ENCODE data around the gene DLG2.
A peak's percentile ranks its signal among the peaks of the same experiment; 100 is the strongest.
"Not testable (repeated sequence)": the region's sequence is repeated elsewhere in the genome, so short reads cannot be mapped to it uniquely, and the experiment has no call there.

Gene DLG2

DNA sequence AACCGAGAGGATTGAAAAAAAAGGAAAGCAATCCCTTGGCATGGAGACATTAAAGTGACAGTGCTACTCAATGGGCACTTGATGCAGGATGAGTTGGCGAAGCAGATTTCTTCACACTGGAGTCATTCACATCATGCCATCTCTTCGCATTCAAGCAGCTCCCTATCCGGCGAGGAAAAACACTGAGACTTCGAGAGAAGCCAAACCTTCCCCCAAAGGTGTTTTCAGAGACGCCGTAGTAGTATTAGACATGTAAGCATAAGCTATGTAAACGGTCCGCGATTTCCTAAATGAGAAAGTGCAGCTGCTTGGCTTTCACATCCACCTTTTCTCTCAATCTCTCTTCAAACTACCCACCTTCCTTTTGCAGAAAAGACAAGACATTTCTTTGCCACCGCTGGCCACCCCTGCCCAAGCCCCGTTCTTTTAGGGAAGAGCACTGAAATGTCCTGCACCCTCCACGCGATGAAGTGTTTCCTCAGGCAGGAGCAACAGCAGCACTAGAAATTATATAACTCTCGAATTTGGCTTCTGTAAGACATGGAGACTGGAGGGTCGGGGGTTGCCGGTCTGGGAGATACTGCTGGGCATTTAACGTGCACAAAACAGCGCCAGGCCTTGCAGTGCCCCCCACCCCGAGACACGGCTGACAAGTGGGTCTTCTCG lies at the start of gene DLG2:
DLG2 (minus strand) TSS at position 13 of the 666 bp plus-strand sequence.
- FAIRE-seq = no peak

DNA sequence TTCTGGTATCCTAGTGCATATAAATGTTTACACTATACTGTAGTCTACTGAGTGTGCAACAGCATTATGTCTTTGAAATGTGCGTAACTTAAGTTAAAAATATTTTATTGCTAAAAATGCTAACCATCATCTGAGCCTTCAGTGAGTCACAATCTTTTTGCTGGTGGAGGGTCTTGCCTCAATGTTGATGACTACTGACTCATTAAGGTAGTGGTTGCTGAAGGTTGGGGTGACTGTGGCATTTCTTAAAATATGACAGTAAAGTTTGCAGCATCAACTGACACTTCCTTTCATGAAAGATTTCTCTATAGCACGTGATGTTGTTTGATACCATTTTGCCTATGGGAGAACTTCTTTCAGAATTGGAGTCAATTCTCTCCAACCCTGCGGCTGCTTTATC lies 46.2 kb upstream of the DLG2 start:
- FAIRE-seq = no peak

DNA sequence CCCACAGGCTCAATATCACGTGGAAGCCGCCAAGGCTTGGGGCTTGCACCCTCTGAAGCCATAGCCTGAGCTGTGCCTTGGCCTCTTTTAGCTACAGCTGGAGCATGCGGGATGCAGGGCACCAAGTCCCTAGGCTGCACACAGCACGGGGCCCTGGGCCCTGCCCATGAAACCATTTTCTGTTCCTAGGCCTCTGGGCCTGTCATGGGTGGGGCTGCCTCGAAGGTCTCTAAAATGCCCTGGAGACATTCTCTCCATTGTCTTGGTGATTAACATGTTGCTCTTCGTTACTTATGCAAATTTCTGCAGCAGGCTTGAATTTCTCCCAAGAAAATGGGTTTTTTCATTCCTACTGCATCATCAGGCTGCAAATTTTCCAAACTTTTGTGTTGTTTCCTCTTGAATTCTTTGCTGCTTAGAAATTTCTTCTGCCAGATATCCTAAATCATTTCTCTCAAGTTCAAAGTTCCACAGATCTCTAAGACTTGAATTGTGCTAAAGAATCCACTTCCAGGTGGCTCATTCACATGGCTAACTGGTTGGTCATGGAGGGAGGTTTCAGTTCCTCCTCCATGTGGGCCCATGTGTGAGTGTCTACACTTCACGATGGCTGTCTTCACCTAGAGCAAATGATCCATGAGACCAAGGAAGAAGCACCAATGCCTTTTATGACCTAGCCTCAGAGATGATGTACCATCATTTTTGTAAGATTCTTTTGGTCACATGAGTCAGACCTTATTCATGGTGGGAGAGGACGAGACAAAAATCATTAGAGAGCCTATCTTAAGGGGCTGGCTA lies 45.2 kb upstream of the DLG2 start:
- FAIRE-seq = no peak

DNA sequence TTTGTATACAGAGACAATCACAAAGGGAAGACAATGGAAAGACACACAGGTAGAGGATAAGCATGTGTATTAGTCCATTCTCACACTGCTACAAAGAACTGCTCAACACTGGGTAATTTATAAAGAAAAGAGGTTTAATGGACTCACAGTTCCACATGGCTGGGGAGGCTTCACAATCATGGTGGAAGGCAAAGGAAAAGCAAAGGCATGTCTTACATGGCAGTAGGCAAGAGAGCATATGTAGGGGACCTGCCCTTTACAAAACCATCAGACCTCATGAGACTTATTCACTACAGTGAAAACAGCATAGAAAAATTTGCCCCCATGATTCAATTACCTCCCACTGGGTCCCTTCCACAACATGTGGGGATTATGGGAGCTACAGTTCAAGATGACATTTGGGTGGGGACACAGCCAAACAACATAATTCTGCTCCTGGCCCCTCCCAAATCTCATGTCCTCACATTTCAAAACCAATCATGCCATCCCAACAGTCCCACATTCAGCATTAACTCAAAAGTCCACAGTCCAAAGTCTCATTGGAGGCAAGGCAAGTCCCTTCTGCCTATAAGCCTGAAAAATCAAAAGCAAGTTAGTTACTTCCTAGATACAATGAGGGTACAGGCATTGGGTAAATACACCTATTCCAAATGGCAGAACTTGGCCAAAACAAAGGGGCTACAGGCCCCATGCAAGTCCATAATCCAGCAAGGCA lies 44.0 kb upstream of the DLG2 start:
- FAIRE-seq = not testable (repeated sequence)

DNA sequence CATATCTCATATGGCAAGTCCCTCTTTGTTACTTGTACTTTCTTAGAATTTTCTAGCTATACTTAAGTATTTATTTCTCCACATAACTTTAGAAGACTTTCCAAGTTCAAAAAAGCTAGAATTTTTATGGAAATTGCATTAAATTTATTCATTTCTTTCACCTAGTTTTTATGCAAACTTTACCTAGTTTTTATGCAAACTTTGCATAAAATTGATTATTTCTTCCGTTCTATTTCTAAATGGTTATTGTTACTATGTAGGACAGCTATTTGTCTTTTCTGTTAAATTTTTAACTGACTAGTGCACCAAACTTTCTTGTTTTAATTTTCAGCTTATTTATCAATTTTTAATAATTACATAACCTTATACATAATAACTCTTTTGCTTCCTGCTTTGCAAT lies 41.0 kb upstream of the DLG2 start:
- FAIRE-seq = peak; percentile 19

DNA sequence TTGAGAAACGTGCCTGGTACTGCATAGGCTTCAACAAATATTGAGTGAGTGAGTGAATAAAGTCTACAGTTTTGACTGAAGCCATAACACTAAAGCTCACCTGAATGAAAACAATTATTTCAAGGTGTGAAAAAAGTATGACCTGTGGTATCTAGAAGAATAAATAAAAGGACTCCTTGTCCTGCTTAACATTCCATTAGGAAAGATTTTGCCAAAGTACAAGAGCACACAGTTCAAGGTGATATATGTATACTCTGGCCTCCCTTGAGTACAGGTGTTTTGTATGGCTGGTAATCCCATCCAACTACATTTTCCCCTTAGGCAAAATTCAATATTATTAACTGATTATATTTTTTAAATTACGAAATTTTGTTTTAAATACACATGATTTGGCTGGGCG lies 39.5 kb upstream of the DLG2 start:
- no peak for FAIRE-seq

DNA sequence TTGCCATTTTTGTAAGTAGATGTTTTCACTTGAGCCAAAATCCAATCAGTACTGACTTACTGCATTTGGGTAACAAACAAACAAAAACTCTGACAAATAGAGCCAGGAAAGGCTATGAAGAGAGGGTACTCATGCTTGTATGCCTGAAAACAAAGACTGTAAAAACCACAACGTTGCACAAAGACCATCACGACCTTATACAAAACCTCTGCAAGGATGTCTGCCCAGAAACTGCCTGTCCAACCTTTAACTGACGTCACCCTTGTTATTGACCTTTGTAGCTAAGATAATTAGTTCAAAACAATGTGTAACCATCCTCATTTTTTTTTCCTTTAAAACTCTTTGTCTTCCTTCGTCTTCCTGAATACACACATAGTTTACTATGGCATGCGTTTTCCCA lies 38.6 kb upstream of the DLG2 start:
- no peak for FAIRE-seq

DNA sequence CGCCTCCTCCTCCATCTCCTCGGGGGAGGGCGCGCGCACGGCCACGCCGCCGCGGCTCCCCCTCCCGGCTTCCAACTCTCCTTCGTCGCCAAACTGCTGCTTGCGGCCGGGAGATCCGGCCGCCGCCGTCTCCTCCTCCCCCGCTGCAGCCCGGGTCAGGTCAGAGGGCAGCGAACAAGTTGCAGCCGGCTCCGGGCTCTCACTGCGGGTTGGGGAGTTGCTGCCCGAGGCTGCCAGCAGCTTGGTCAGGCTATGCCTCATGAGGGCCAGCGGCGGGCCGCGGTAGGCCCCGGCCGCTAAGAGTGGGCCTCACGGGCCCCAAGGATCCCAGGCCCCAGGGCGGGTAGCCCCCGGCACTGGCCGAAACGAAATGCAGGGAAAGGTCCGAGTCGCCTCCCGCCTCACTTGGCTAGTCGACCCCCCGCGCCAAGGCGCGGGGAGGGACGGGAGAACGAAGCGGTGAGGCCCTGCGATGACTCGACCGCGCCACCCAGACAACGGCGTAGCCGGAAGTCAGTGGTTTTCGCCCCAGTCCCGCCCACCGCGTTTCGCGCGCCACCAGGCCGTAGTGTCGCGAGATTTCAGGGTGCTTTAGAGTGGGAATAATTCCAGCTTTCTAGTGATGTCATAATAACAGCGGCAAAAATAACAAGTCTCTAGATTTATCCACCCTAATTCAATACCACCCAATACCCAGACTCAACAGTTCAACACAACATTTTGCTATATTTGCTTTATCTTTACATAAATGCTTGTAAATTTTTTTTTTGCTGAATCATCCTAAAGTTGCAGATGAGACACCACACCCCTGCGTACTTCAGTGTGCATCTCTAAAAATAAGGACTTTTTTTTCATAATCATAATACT lies 37.7 kb upstream of the DLG2 start, which contains the start of gene CREBZF:
CREBZF (minus strand) TSS at position 515 of the 867 bp plus-strand sequence; CDS start at position 261, 254 bp downstream.
- peak; percentile 90 for FAIRE-seq

DNA sequence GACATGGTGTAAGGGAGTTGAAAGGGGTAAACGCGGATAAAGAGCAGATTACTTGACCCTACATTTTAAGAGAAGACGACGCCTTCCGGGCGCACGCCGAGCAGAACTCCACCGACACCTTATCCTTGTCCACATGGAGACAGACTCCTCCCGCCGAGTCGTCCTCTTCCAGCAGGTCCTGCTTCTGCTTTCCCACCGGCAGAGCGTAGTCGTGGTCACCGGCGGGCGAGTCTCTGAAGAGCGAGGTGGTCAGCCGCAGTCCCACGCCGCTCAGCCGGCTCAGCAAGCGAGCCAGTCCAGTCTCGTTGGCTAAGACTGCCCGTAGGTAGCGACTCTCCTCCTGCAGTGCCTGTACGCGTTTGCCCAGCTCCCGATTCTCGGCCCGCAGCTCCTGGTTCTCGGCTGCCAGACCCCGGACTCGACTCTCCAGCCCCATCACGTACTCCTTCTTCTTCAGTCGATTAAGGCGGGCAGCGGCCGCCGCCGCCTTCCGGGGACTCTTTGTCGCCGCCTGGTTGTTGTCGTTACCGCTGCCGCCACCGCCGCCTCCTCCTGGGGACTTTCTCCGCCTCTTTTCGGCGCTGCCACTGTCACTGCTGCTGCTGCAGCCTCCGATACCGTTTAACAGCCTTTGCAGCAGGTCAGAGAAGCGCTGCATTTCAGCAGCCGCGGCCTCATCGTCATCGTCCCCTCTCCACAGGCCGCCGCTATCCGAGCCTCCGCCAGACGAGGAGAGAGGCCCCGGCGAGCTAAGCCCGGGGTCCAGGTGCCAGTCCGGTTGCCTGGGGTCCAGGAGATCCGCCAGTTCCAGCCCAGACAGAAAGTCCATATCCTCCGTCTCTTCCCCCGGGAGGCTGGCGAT lies 36.8 kb upstream of the DLG2 start:
- FAIRE-seq = no peak

DNA sequence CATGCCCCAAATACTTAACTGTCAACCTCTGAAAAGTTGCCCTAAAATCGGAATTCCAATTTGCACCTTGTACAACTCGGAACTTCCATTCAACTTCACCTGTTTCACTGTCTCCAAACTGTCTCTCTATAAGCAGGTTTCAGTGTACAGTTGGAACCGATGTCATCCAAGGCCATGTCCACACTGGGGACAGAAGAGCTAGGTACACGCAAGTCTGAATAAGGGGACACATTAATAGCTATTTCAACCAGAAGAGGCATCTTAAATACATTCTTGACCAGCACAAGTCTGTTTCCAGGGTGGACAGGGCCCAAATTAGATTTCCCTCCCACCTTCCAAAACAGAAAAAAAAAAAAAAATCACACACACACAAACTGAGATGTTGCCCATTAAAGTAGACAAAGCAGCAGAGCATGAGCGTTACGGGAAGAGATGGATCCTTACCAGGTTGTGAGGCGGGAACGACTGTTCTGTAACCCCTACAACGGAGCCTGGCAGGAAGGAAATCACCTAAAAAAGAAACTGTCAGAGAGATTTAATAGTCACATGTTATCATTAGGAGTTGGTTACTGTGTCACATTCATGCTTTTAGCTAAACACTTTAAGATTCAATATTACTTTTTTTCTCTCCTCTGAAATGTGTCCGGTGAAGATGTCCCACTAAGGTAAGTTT lies 36.1 kb upstream of the DLG2 start:
- FAIRE-seq = no peak

DNA sequence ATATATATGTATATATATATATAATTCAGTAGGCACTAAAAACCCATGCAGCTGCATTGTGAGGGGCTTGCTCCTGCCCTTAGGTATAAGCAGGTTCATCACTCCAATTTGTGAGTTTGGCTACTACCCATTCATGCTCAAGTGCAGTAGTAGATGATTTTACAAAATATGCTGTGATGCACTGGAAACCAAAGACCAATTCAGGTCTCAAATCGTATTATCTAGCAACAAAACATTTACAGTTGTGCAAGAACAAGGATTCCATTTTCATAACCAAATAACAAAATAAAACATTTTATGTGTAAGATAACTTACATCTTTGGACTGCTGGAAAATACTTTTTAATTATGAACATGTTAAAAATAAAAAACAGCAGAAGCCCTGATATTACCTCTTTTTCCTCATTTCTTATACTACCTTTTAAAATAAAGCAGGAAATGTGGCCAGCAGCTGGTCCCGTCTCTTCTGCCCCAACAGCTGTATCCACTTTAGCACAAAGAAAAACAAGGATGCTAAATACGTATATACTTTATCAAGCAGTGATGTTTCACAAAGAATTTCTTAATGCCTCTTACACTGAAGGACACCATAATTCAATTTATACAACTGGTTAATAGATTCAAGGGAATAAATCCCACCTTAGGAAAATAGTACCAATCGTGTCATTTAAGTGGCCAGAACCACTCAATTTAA lies 35.0 kb upstream of the DLG2 start:
- FAIRE-seq = no peak

DNA sequence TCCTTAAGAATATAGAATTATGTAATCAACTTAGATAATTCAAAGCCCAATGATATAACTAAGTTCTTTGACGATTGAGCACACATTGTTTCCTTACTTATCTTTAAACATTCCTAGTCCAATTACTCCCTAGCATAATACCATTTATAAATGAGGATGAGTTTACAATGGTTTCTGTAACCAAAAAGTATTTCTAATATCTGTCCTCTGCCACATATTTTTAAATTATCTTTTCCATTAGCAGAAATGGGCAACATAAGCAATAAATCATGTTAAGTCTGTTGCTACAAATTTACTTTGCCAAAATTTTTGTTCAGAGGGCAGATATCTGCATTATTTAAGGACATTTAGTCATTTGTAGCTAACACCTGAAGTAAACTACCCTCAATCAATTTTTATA lies 31.0 kb upstream of the DLG2 start:
- FAIRE-seq = no peak

DNA sequence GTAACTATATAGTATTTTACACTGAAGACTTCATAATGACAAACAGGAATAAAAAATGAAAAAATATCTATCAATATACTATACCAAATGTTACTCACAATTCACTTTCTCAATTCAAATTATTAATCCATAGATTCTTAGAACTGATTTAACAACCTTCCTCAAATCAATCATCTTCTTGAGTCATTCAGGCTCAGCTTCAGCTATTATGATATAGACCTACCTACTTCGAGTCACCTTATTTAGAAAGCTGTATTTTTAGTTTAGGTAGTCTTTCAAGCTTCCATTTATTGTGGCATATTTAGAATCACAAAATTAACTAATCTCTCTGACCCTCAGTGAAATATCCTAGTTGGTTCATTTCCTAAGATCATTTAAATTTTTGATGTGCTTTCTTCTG lies 29.6 kb upstream of the DLG2 start:
- FAIRE-seq = peak; percentile 62

DNA sequence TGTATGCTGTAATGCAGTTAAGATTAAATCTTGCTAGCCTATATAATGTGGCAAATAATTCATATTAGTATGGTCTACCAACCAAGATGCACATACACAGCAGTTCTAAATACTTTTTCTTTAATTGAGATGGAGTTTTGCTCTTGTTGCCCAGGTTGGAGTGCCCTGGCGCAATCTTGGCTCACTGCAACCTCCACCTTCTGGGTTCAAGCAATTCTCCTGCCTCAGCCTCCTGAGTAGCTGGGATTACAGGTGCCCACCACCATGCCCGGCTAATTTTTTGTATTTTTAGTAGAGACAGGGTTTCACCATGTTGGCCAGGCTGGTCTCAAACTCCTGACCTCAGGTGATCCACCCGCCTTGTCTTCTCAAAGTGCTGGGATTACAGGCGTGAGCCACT lies 27.2 kb upstream of the DLG2 start:
- FAIRE-seq = not testable (repeated sequence)

DNA sequence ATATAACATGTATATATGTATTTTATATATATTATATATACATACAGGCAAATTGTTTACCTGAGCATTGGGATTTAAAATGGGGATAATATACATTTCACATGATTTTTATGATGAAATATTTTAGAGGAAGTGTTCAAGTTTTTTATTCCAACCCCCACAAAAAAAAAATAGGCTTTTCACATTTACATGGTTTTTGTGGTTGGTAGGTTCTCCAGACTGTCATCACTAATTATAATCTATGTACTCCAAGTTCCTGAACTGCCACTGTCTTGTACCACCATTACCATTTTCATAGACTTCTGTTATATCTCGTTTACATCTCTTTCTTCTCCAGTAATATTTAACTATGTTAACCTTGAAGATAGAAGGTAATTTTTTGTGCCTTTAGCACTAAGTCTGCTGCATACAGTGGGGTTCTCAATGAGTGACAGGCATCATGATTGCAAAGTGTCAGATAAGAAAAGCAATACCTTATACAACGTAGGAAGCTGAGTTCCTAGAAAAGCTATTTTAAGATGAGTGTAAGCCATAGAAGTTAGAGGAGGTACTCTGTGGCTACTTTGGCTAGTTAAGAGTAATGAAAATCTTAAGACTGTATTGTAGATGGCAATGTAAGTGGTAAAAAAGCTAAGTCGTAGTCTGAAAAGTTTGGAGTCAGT lies 25.8 kb upstream of the DLG2 start:
- FAIRE-seq = peak; percentile 73

DNA sequence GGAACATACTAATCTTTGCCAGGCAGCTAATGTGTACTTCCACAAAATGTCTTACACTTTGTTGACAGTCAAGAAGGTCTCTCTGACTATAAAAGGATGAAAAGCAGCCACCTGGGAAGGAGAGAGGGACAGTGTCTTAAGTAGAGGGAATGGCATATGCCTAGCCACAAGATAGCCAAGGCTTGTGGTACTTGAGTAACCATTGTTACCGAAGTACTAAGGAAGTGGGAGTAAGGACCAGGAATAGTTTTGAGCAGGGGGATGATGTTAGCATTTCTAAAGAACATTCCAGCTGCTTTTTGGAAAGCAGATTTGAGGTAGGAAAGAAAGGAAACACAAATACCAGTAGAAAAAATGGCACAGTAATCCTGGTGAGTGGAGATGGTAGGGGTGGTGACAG lies 24.0 kb upstream of the DLG2 start:
- no peak for FAIRE-seq

DNA sequence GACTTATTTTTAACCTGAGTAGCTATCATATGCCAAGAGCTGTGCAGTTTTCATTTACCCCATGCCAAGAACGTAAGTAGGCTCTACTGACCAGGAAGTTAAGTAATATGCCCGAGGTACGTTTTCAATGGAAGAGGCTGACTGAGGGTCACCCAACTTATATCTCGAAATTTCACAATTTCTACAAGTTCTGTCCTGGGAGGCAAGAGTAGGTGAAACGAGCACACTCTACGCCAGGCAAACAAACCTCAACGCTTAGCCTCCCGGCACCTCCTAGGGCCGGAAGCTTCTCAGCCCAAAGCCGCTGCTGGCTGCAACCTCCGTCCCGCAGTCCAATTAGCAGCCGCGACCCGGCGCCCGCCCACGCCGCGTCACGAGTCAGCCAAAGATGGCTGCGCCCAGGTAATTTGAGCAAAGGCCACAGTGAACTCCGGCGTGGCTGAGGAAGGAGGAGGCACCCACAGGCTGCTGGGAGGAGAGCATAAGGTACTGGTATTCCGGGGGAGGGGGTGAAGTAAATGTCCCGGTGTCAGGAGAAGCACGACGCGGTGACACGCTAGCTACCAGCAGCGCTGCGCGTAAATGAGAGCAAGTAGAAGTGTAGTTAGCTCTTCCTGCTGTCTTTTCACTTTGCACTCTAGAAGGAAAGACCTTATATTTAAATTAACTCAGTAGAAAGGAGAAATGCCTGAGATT lies 20.6 kb upstream of the DLG2 start, which contains the start of gene TMEM126A:
TMEM126A (plus strand) TSS at position 364 of the 696 bp plus-strand sequence. CDS start 2,289 bp downstream, outside the sequence.
- peak; percentile 98 for FAIRE-seq

DNA sequence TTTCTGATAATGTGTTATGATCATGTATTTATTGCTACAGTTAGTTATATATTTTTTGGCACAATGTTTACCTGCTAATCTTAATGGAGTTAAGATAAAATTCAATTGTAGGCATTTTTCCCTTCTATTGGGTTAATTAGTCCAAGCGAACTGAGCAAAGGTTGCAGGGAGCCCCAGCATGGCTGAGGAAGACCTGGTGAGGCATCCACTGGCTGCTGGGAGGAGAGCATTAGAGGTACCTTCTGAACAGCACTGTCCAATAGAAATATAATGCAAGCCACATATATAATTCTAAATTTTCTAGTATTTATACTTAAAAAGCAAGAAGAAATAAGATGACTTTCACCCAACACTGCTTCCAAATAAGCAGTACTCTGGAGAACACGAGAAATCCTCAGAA lies 19.9 kb upstream of the DLG2 start:
- no peak for FAIRE-seq

DNA sequence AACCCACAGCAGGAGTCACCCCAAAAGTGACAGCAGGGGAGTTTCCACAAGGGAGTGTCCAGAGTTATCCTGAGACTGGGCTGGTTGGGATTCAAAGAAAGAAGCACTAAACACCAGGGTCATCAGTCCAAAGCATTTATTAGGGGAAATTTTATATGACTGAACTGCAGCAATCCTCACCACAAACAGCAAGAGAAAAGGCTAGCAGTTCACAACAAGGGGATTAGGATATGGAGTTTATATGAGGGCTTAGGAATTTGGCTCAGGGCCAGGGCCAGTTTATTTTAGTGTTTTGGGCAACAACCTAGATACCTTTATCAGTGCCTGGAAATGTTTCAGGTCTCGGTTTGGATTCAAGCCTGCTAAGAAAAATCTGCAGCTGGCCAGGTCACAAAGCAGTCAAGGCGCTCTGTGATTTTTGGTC lies 16.1 kb upstream of the DLG2 start:
- no peak for FAIRE-seq

All from G401.6 (cell line).